GM23248 (cell line): ENCODE data around the gene ANKFN1. TPM values are rescaled to one million over a fixed set of nuclear protein-coding genes. Genes with fewer than 3 reads are reported as not detected.

Experiments used
- DNase-seq: peaks from one replicate; pipeline ENCODE4 v3.0.0-alpha.2; 2015
- H2AFZ ChIP-seq: fragments of 200-600 bp; sonication (generic); 2 replicates; pipeline ENCODE4 v1.6.1; 2016; ENCODE audit warnings: antibody characterized with exemption
- H3F3A ChIP-seq: fragments of 200-600 bp; sonication (generic); 2 replicates; pipeline ENCODE4 v1.6.1; 2016; ENCODE audit warnings: mild to moderate bottlenecking, antibody characterized with exemption, mixed run types; ENCODE audit not compliant: insufficient read depth
- H3K27ac ChIP-seq: fragments of 200-600 bp; sonication (generic); 2 replicates; pipeline ENCODE4 v1.5.1; 2016; ENCODE audit warnings: mild to moderate bottlenecking
- H3K27me3 ChIP-seq: fragments of 200-600 bp; sonication (generic); replicated peaks from 2 replicates; pipeline ENCODE4 v1.6.1; 2016; ENCODE audit warnings: mild to moderate bottlenecking; ENCODE audit not compliant: insufficient read depth
- H3K36me3 ChIP-seq: fragments of 200-600 bp; sonication (generic); 2 replicates; pipeline ENCODE4 v1.6.1; 2016; ENCODE audit warnings: low read depth, mild to moderate bottlenecking
- H3K4me1 ChIP-seq: fragments of 200-600 bp; sonication (generic); 2 replicates; pipeline ENCODE4 v1.6.1; 2016; ENCODE audit warnings: mild to moderate bottlenecking; ENCODE audit not compliant: insufficient read depth
- H3K4me2 ChIP-seq: fragments of 200-600 bp; sonication (generic); one replicate; pipeline ENCODE4 v1.6.1; 2016; ENCODE audit warnings: mild to moderate bottlenecking; ENCODE audit not compliant: unreplicated experiment
- H3K4me3 ChIP-seq: fragments of 200-600 bp; sonication (generic); 2 replicates; pipeline ENCODE4 v1.5.1; 2016; ENCODE audit warnings: mild to moderate bottlenecking
- H3K79me2 ChIP-seq: fragments of 200-600 bp; sonication (generic); 2 replicates; pipeline ENCODE4 v1.6.1; 2016; ENCODE audit warnings: mild to moderate bottlenecking; ENCODE audit not compliant: insufficient read depth
- H3K9ac ChIP-seq: fragments of 200-600 bp; sonication (generic); 2 replicates; pipeline ENCODE4 v1.6.1; 2016; ENCODE audit warnings: mild to moderate bottlenecking
- H3K9me2 ChIP-seq: fragments of 200-600 bp; sonication (generic); 2 replicates; pipeline ENCODE4 v1.6.1; 2016; ENCODE audit warnings: mixed run types, mild to moderate bottlenecking, moderate library complexity; ENCODE audit not compliant: insufficient read depth
- H3K9me3 ChIP-seq: fragments of 200-600 bp; sonication (generic); one replicate; pipeline ENCODE4 v1.6.1; 2017; ENCODE audit warnings: low read depth
- H4K20me1 ChIP-seq: fragments of 200-600 bp; sonication (generic); 2 replicates; pipeline ENCODE4 v1.6.0; 2016; ENCODE audit not compliant: insufficient read depth
- EZH2 ChIP-seq: fragments of 200-600 bp; sonication (generic); IDR thresholded peaks from 2 replicates; pipeline ENCODE4 v1.6.1; 2018; ENCODE audit warnings: antibody characterized with exemption, mild to moderate bottlenecking; ENCODE audit not compliant: insufficient read depth, poor library complexity, severe bottlenecking
- EZH2phosphoT487 ChIP-seq: fragments of 200-600 bp; sonication (generic); IDR thresholded peaks from 2 replicates; pipeline ENCODE4 v1.6.1; 2018; ENCODE audit warnings: antibody characterized with exemption, moderate library complexity, mild to moderate bottlenecking, low read depth; ENCODE audit not compliant: insufficient read depth
- WGBS, 2 experiments: methylation state at CpG; one replicate each; pipeline ENCODE4 v1.1.6; 2015 to 2017; ENCODE audit warnings: low lambda C conversion rate in 2 of 2, low coverage in 1 of 2; ENCODE audit errors: missing lambda C conversion rate in 2 of 2; 5-methylcytosine and 5-hydroxymethylcytosine counted together
- in situ Hi-C: fragments of 300-500 bp; cut with MboI; formaldehyde crosslinking; loops from 2 replicates; pipeline ENCODE4 v1.15.0; 2020
- polyA plus RNA-seq: library from polyadenylated mRNA; unstranded; fragments of >200 nt; fragmentation: Nextera tagmentation; extraction: Ambion mirVana; gene quantifications from 2 replicates; pipeline ENCODE4 v1.2.1, GENCODE V29; 2016
- total RNA-seq: library from RNA; depleted of rRNA; stranded (reverse); fragments of >200 nt; shearing (Covaris generic); gene quantifications from 2 replicates; pipeline ENCODE4 v1.2.3, GENCODE V29; 2014

The ANKFN1 gene
- total and polyA plus RNA-seq, 2 experiments from 2014 or later: 0.54 to 0.64 TPM

DNA sequence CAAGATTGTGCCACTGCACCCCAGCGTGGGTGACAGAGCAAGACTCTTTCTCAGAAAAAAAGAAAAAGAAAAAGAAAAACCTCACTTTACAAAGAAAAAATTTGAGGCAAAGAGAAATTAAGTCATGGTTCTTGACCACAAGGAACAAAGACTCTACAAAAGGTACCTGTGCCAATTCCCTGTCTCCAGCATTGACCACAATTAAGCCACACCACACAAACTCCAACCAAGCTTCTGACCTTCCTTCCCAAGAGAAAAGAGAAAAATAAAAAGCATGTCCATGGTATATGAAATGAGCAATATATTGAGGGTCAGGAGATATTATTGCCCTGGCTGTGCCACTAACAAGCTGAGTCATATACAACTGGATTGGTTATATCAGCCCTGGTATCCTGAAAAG is 293.9 kb downstream of the ANKFN1 start:
- H3K4me1 ChIP-seq: no peaks in the 10 kb centered on the region
- WGBS, 2 experiments: 85 to 88% methylated on average over 1 of the region's 1 CpG
- DNase-seq: no peak
- H3K9ac ChIP-seq: no peak overlapping the region
- in situ Hi-C loops: no loop called here
- TF ChIP-seq EZH2phosphoT487 (no peak), EZH2 (no peak)
- H3K4me2 ChIP-seq: no peak overlapping the region
- H3K36me3 ChIP-seq: no peaks in the 10 kb centered on the region
- no peaks in the 10 kb centered on the region for H3K9me3 ChIP-seq
- H4K20me1 ChIP-seq: no peaks in the 10 kb centered on the region
- H3K79me2 ChIP-seq: no peaks in the 10 kb centered on the region
- no peak overlapping the region for H3K4me3 ChIP-seq
- no peaks in the 10 kb centered on the region for H3K9me2 ChIP-seq
- H2AFZ ChIP-seq: no peak overlapping the region
- no peaks in the 10 kb centered on the region for H3F3A ChIP-seq
- no peak overlapping the region for H3K27ac ChIP-seq
- no peaks in the 10 kb centered on the region for H3K27me3 ChIP-seq

DNA sequence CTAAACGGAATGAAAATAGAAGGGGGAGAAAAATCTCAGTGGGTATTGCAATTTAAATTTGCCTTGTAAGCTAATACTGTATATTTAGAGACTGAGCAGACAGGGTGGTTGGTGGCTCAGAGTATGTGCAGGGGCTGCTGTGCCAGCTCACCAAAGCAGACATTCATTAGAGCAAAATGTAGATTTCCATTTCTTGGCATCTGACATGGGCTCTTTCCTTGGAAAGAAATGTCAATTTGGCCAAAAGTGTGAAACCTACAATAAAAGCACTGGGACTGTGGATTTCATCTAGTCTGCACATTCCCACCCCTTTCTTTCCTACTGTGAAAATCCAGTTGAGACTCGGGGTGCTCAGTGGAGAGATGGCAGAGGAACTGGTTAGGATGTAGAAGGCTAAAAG is 295.1 kb downstream of the ANKFN1 start:
- 75 to 78% methylated on average over 2 of the region's 2 CpGs for WGBS, 2 experiments
- no peak overlapping the region for H2AFZ ChIP-seq
- no peaks in the 10 kb centered on the region for H3K79me2 ChIP-seq

DNA sequence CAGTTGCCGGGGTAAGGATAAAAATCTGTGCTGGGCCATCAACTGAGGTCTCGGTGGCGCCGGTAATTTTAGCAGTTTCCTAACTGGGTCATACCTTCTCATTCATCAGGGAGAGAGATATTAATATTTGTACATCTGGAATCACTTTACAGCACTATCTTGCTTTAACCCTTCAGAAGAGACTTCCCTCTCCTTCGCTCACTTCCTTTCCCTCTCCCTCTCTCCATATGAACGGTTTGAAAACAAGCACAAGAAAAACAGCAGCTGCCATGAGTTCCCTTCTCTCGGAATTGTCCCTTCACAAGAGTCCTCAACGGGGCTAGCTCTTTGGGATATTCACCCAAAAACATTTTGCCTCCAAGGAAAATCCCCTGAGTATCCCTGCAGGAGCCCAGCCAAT is 295.9 kb downstream of the ANKFN1 start:
- 58% methylated on average over 8 of the region's 8 CpGs for WGBS, 2 experiments
- Histone ChIP-seq H3K4me3 (no peak overlapping the region), H3K36me3 (no peaks in the 10 kb centered on the region), H3K4me2 (no peak overlapping the region), H3K27me3 (no peaks in the 10 kb centered on the region), H3K4me1 (no peaks in the 10 kb centered on the region), H2AFZ (no peak overlapping the region), H3K9ac (no peak overlapping the region), H3K9me3 (no peaks in the 10 kb centered on the region), H3K27ac (no peak overlapping the region), H3K79me2 (no peaks in the 10 kb centered on the region), H3K9me2 (no peaks in the 10 kb centered on the region), H4K20me1 (no peaks in the 10 kb centered on the region), H3F3A (no peaks in the 10 kb centered on the region)
- in situ Hi-C loops: no loop called here
- TF ChIP-seq EZH2 (no peak), EZH2phosphoT487 (no peak)
- DNase-seq: no peak

More for the DNA sequence above, 295.1 kb downstream of the ANKFN1 start:
- Histone ChIP-seq H3K36me3 (no peaks in the 10 kb centered on the region), H3K27ac (no peak overlapping the region), H3K9me2 (no peaks in the 10 kb centered on the region), H4K20me1 (no peaks in the 10 kb centered on the region), H3K4me3 (no peak overlapping the region), H3K4me2 (no peak overlapping the region), H3K9ac (no peak overlapping the region), H3K4me1 (no peaks in the 10 kb centered on the region), H3F3A (no peaks in the 10 kb centered on the region), H3K27me3 (no peaks in the 10 kb centered on the region), H3K9me3 (no peaks in the 10 kb centered on the region)
- DNase-seq: no peak
- TF ChIP-seq EZH2phosphoT487 (no peak), EZH2 (no peak)
- in situ Hi-C loops: no loop called here

DNA sequence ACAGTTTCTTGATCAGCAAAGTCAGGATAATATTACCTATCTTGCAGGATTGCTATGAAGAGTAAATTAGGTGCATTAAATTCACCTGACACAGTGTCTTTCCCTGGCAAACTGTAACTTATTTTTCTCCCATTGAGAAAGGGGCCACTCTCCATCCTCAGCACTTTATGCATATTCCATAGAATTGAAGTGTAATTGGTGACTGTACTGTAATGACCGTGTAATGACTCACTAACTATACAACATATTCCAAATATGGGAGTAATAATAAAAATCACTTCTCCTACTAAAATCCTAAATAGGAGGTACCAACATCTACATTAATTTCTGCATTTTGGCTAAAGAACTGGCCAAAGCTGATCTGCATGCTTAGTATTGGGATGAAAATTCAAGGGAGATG is 298.4 kb downstream of the ANKFN1 start:
- Histone ChIP-seq H3K9me2 (no peaks in the 10 kb centered on the region), H3K27me3 (no peaks in the 10 kb centered on the region), H3K9ac (no peak overlapping the region), H3K27ac (no peak overlapping the region), H3K36me3 (no peaks in the 10 kb centered on the region), H3K79me2 (no peaks in the 10 kb centered on the region), H3K9me3 (no peaks in the 10 kb centered on the region), H2AFZ (no peak overlapping the region), H3K4me3 (no peak overlapping the region), H3K4me1 (no peaks in the 10 kb centered on the region), H4K20me1 (no peaks in the 10 kb centered on the region), H3K4me2 (no peak overlapping the region), H3F3A (no peaks in the 10 kb centered on the region)
- TF ChIP-seq EZH2phosphoT487: no peak
- TF ChIP-seq EZH2: no peak
- in situ Hi-C loops: no loop called here
- peak; percentile 39 for DNase-seq
- 5 to 12% methylated on average over 1 of the region's 1 CpG for WGBS, 2 experiments

DNA sequence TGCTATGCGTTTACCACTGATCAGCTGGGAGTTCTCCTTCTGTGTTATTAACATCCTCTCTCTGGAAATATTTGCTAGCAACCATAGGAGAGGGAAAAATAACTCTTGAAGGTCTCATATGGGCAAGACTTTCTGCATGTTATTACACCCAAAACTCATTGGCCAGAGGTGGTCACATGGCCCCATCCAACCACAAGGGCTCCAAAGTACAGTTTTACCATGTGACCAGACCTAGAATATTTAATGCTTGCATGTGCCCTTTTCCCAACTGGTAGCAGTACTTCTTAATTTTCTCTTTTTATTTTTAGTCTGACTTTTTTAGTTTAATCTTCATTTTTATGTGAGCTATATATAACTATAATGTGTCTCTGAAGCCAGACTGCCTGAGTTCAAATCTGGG is 299.2 kb downstream of the ANKFN1 start:
- WGBS, 2 experiments: 81 to 86% methylated on average over 1 of the region's 1 CpG
- TF ChIP-seq EZH2 (no peak), EZH2phosphoT487 (no peak)
- no peaks in the 10 kb centered on the region for H3K36me3 ChIP-seq
- H4K20me1 ChIP-seq: no peaks in the 10 kb centered on the region
- H3F3A ChIP-seq: no peaks in the 10 kb centered on the region
- no peak for DNase-seq
- no peak overlapping the region for H2AFZ ChIP-seq
- no peaks in the 10 kb centered on the region for H3K9me3 ChIP-seq
- no peak overlapping the region for H3K27ac ChIP-seq
- H3K9me2 ChIP-seq: no peaks in the 10 kb centered on the region
- no peak overlapping the region for H3K4me3 ChIP-seq
- in situ Hi-C loops: no loop called here
- H3K4me2 ChIP-seq: no peak overlapping the region
- H3K4me1 ChIP-seq: no peaks in the 10 kb centered on the region
- H3K9ac ChIP-seq: no peak overlapping the region
- no peaks in the 10 kb centered on the region for H3K79me2 ChIP-seq
- no peaks in the 10 kb centered on the region for H3K27me3 ChIP-seq
